Neuronal stem cell (in vitro differentiated cells): Measurements from ENCODE around the gene CIC.

Source experiments
- DNase-seq: peaks from one replicate; pipeline ENCODE4 v3.0.0-alpha.2; 2013; ENCODE audit warnings: low spot score
- H2AFZ ChIP-seq: one replicate; pipeline ENCODE4 v1.6.1; 2013; ENCODE audit warnings: mild to moderate bottlenecking, low read length, inconsistent platforms
- H2AK5ac ChIP-seq: 2 replicates; pipeline ENCODE4 v1.6.1; 2013; ENCODE audit warnings: low read depth, mild to moderate bottlenecking, inconsistent platforms, low read length, moderate library complexity, mixed read lengths
- H2BK120ac ChIP-seq: 2 replicates; pipeline ENCODE4 v1.6.1; 2013; ENCODE audit warnings: low read depth, mild to moderate bottlenecking, inconsistent platforms, low read length, moderate library complexity, mixed read lengths
- H2BK12ac ChIP-seq: one replicate; pipeline ENCODE4 v1.6.1; 2013; ENCODE audit warnings: low read length, inconsistent platforms
- H2BK15ac ChIP-seq: 2 replicates; pipeline ENCODE4 v1.6.1; 2013; ENCODE audit warnings: mild to moderate bottlenecking, low read length, inconsistent platforms, mixed read lengths
- H2BK5ac ChIP-seq: one replicate; pipeline ENCODE4 v1.6.1; 2013; ENCODE audit warnings: inconsistent platforms, mild to moderate bottlenecking, low read length, moderate library complexity
- H3K14ac ChIP-seq: one replicate; pipeline ENCODE4 v1.6.1; 2013; ENCODE audit warnings: low read length, inconsistent platforms
- H3K18ac ChIP-seq: 2 replicates; pipeline ENCODE4 v1.6.1; 2013; ENCODE audit warnings: low read length, inconsistent platforms
- H3K23ac ChIP-seq: 2 replicates; pipeline ENCODE4 v1.6.1; 2013; ENCODE audit warnings: low read depth, mild to moderate bottlenecking, mixed read lengths, low read length, inconsistent platforms; ENCODE audit not compliant: poor library complexity
- H3K27ac ChIP-seq: replicated peaks from 3 replicates; pipeline ENCODE4 v1.5.1; 2013; ENCODE audit warnings: low read length, inconsistent platforms
- H3K27me3 ChIP-seq, 3 experiments: 2 replicates each; pipeline ENCODE4 v1.6.1; 2013; ENCODE audit warnings: low read length in 3 of 3, mild to moderate bottlenecking in 2 of 3, inconsistent platforms in 1 of 3, low read depth in 1 of 3, mixed read lengths in 1 of 3, moderate library complexity in 1 of 3; ENCODE audit not compliant: control insufficient read depth in 3 of 3, insufficient read depth in 3 of 3
- H3K36me3 ChIP-seq, 2 donors: replicated peaks in 1 of 2; 2 replicates each; pipeline ENCODE4 v1.6.1; 2013; ENCODE audit warnings: low read length in 2 of 2; ENCODE audit not compliant: control insufficient read depth in 2 of 2, insufficient read depth in 2 of 2
- H3K4ac ChIP-seq: 2 replicates; pipeline ENCODE4 v1.6.1; 2013; ENCODE audit warnings: inconsistent platforms, mild to moderate bottlenecking, low read length, moderate library complexity
- H3K4me1 ChIP-seq, 2 donors: 1 replicate in 1 of 2; 2 replicates in 1 of 2; pipeline ENCODE4 v1.6.1; 2013; ENCODE audit warnings: low read length in 2 of 2, low read depth in 1 of 2; ENCODE audit not compliant: control insufficient read depth in 2 of 2, insufficient read depth in 1 of 2
- H3K4me2 ChIP-seq: one replicate; pipeline ENCODE4 v1.6.1; 2013; ENCODE audit warnings: mild to moderate bottlenecking, low read length, inconsistent platforms; ENCODE audit not compliant: insufficient read depth, poor library complexity, severe bottlenecking
- H3K4me3 ChIP-seq, 2 donors: 2 replicates each; pipeline ENCODE4 v1.5.1; 2013; ENCODE audit warnings: low read length in 2 of 2, mild to moderate bottlenecking in 2 of 2, inconsistent platforms in 1 of 2, moderate library complexity in 1 of 2
- H3K79me1 ChIP-seq: one replicate; pipeline ENCODE4 v1.6.1; 2013; ENCODE audit warnings: low read depth, mild to moderate bottlenecking, inconsistent platforms, low read length, moderate library complexity
- H3K9ac ChIP-seq: one replicate; pipeline ENCODE4 v1.6.1; 2013; ENCODE audit warnings: mild to moderate bottlenecking, low read depth, low read length, inconsistent platforms; ENCODE audit not compliant: poor library complexity
- H3K9me3 ChIP-seq, 2 donors: replicated peaks in 1 of 2; 2 replicates each; pipeline versions ENCODE3 to v1.6.1; 2013; ENCODE audit warnings: low read length in 2 of 2, mild to moderate bottlenecking in 2 of 2, inconsistent platforms in 1 of 2, low read depth in 1 of 2, mixed read lengths in 1 of 2, moderate library complexity in 1 of 2; ENCODE audit not compliant: control insufficient read depth in 2 of 2, insufficient read depth in 1 of 2
- H4K8ac ChIP-seq: one replicate; pipeline ENCODE4 v1.6.1; 2013; ENCODE audit warnings: low read depth, mild to moderate bottlenecking, inconsistent platforms, low read length, moderate library complexity
- H4K91ac ChIP-seq: one replicate; pipeline ENCODE4 v1.6.1; 2013; ENCODE audit warnings: low read length, low read depth, mild to moderate bottlenecking, inconsistent platforms; ENCODE audit not compliant: poor library complexity
- WGBS, 2 donors: extraction: QIAGEN DNeasy Blood & Tissue Kit; methylation state at CpG; one replicate each; pipeline ENCODE4 v1.1.7; 2013; ENCODE audit warnings: missing lambda C conversion rate in 2 of 2, mixed read lengths in 1 of 2; ENCODE audit not compliant: insufficient read length in 2 of 2, insufficient replicate concordance in 1 of 2; ENCODE audit errors: extremely low coverage in 2 of 2; 5-methylcytosine and 5-hydroxymethylcytosine counted together

The CIC gene

GRCh38 chr19:42233106-42233505, 35.9 kb upstream of the CIC start:
- no peaks in the 10 kb centered on the region for H3K9me3 ChIP-seq
- H3K14ac ChIP-seq: no peak overlapping the region
- H3K4me1 ChIP-seq: peaks cover 0 to 3% of the 10 kb centered on the region in 2 donors
- WGBS, 2 donors: no CpG with 5 or more reads among the region's 7 CpGs
- H2BK120ac ChIP-seq: no peak overlapping the region
- H2BK5ac ChIP-seq: no peak overlapping the region
- H3K36me3 ChIP-seq: peaks cover 58 to 92% of the 10 kb centered on the region in 2 donors
- no peak overlapping the region for H3K4me3 ChIP-seq
- DNase-seq: no peak
- H3K9ac ChIP-seq: no peak overlapping the region
- no peak overlapping the region for H4K91ac ChIP-seq
- H3K23ac ChIP-seq: no peak overlapping the region
- no peak overlapping the region for H2AFZ ChIP-seq
- no peak overlapping the region for H2AK5ac ChIP-seq
- H3K4me2 ChIP-seq: no peak overlapping the region
- peaks cover 1% of the 10 kb centered on the region for H3K79me1 ChIP-seq
- no peak overlapping the region for H2BK12ac ChIP-seq
- no peak overlapping the region for H3K18ac ChIP-seq
- no peak overlapping the region for H4K8ac ChIP-seq
- H3K27me3 ChIP-seq: no peaks in the 10 kb centered on the region
- H2BK15ac ChIP-seq: no peak overlapping the region
- no peak overlapping the region for H3K27ac ChIP-seq
- no peak overlapping the region for H3K4ac ChIP-seq

DNA sequence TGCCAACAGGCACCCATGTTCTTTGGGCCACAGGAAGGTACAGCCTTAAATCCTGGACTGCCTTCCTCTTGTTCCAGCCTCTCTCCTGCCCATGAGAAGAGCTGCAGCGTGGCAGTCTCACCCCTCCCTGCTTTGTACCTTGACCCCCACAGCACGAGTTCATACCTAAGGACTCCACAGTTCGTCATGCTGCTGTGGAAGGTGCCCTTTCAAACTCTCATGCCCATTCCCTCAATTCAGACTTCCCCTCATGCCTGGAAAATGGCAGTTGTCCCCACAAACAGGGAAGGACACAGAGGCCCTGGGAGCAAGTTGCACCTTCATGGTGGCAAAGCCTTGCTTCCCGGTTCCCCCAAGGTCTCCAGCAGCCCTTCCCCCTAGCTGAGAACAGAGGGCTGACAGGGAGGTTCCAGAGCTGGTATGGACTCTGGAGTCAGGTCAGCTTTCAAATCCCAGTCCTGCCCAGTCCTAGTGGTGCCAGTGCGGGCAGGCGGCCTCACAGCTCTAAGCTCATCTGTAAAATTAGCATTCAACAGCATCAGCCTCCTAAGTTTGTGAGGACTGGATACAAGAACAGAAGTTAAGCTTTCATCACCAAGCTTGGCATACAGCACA, 35.3 kb upstream of the CIC start:
- Histone ChIP-seq H2BK5ac (no peak overlapping the region), H2BK15ac (no peak overlapping the region), H3K4me1 (peaks cover 0 to 3% of the 10 kb centered on the region in 2 donors), H2BK12ac (no peak overlapping the region), H3K9me3 (no peaks in the 10 kb centered on the region), H2AFZ (no peak overlapping the region), H3K23ac (no peak overlapping the region), H4K91ac (no peak overlapping the region), H3K18ac (no peak overlapping the region), H3K9ac (no peak overlapping the region), H3K4ac (no peak overlapping the region), H3K4me3 (no peak overlapping the region), H3K14ac (no peak overlapping the region), H3K79me1 (peaks cover 3% of the 10 kb centered on the region), H3K4me2 (no peak overlapping the region), H3K36me3 (peaks cover 57 to 90% of the 10 kb centered on the region in 2 donors), H3K27ac (no peak overlapping the region), H2AK5ac (no peak overlapping the region), H4K8ac (no peak overlapping the region), H3K27me3 (no peaks in the 10 kb centered on the region), H2BK120ac (no peak overlapping the region)
- DNase-seq: no peak
- no CpG with 5 or more reads among the region's 6 CpGs for WGBS, 2 donors

DNA sequence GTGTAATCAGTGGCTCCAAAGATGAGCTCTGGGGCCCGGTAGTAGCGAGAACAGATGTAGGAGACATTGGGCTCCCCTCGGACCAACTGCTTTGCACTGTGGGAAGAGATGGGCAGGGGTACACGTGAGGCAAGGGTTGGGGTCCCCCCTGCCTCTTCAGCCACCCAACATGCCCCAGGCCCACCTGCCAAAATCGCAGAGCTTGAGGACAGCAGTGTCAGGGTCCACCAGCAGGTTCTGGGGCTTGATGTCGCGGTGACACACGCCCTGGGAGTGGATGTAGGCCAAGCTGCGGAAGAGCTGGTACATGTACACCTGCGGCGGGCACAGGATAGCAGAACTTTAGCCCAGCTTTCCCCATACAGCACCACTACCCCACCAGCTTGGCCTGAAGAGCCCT, 34.7 kb upstream of the CIC start:
- peaks cover 5% of the 10 kb centered on the region for H3K79me1 ChIP-seq
- H4K91ac ChIP-seq: no peak overlapping the region
- H2AFZ ChIP-seq: no peak overlapping the region
- H3K27me3 ChIP-seq: no peaks in the 10 kb centered on the region
- H3K9ac ChIP-seq: no peak overlapping the region
- H3K14ac ChIP-seq: no peak overlapping the region
- WGBS, 2 donors: no CpG with 5 or more reads among the region's 11 CpGs
- peaks cover 0 to 2% of the 10 kb centered on the region in 2 donors for H3K4me1 ChIP-seq
- H3K18ac ChIP-seq: no peak overlapping the region
- H3K36me3 ChIP-seq: peaks cover 60 to 90% of the 10 kb centered on the region in 2 donors
- H3K4ac ChIP-seq: no peak overlapping the region
- H3K4me3 ChIP-seq: peak overlapping the region in 1 of 2 donors; percentile 24
- H2BK12ac ChIP-seq: no peak overlapping the region
- H3K23ac ChIP-seq: no peak overlapping the region
- no peak overlapping the region for H4K8ac ChIP-seq
- H2BK120ac ChIP-seq: no peak overlapping the region
- no peaks in the 10 kb centered on the region for H3K9me3 ChIP-seq
- no peak overlapping the region for H3K27ac ChIP-seq
- DNase-seq: no peak
- no peak overlapping the region for H3K4me2 ChIP-seq
- H2BK15ac ChIP-seq: no peak overlapping the region
- no peak overlapping the region for H2BK5ac ChIP-seq
- H2AK5ac ChIP-seq: no peak overlapping the region

DNA sequence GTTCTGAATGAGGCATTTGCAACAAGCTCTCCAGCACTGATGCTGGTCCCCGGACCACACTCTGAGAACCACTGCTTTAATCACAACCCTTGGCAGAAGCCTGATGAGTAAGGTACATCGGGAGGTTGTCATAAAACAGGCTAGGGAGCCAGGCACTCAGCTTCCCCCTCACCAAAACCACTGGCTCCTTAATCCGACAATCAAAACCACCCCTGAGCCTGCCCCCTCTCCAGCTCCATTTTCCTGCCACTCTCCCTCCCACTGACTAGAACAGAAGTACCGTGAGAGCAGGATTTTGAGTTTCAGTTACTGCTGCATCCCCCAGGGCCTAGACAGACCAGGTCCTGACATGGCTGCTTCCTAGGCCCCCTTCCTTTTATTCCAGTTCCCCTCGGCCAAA, 33.9 kb upstream of the CIC start:
- WGBS, 2 donors: no CpG with 5 or more reads among the region's 5 CpGs
- no peak overlapping the region for H4K91ac ChIP-seq

More for the DNA sequence above, 33.9 kb upstream of the CIC start:
- no peak for DNase-seq
- no peak overlapping the region for H3K4me2 ChIP-seq
- H3K79me1 ChIP-seq: peaks cover 5% of the 10 kb centered on the region
- no peak overlapping the region for H2BK15ac ChIP-seq
- no peak overlapping the region for H2BK5ac ChIP-seq
- H3K27ac ChIP-seq: no peak overlapping the region
- H2AK5ac ChIP-seq: no peak overlapping the region
- H3K23ac ChIP-seq: no peak overlapping the region
- H2BK120ac ChIP-seq: no peak overlapping the region
- H3K9ac ChIP-seq: no peak overlapping the region
- H3K14ac ChIP-seq: no peak overlapping the region
- H4K8ac ChIP-seq: no peak overlapping the region
- H3K4me3 ChIP-seq: no peak overlapping the region
- no peak overlapping the region for H3K18ac ChIP-seq
- peaks cover 58 to 90% of the 10 kb centered on the region in 2 donors for H3K36me3 ChIP-seq
- no peak overlapping the region for H2AFZ ChIP-seq
- H3K4ac ChIP-seq: no peak overlapping the region
- no peak overlapping the region for H2BK12ac ChIP-seq
- H3K27me3 ChIP-seq: no peaks in the 10 kb centered on the region
- no peaks in the 10 kb centered on the region for H3K9me3 ChIP-seq
- no peaks in the 10 kb centered on the region for H3K4me1 ChIP-seq
